PC-9 (cell line): ENCODE data around the gene KCNAB3. TPM values are rescaled to one million over a fixed set of nuclear protein-coding genes. Genes with fewer than 3 reads are reported as not detected.

Experiments
- BruUV-seq: library from RNA; stranded (reverse); fragments of 400-500 nt; replicated peaks from 2 replicates; lab custom pipeline; 2021; lab: Mats Ljungman, UMichigan
- CTCF ChIA-PET: fragments of 300-600 bp; sonication (Branson Sonifier 250); formaldehyde crosslinking; loops from one replicate; lab custom pipeline; 2022; ENCODE audit warnings: antibody characterized with exemption; lab: Charles Lee
- POLR2A ChIA-PET: fragments of 300-600 bp; sonication (Branson Sonifier 250); formaldehyde crosslinking; loops from one replicate; lab custom pipeline; 2022; ENCODE audit warnings: antibody characterized with exemption; ENCODE audit not compliant: unreplicated experiment; lab: Charles Lee
- DNase-seq, 2 experiments: peaks; one replicate each; pipeline versions ENCODE4 v3.0.0 to v3.0.0-alpha.2; 2015 to 2022; ENCODE audit warnings: mixed read lengths in 1 of 2
- H2AFZ ChIP-seq: fragments of 200-600 bp; sonication (generic); 2 replicates; pipeline ENCODE4 v1.8.1; 2017; ENCODE audit warnings: antibody characterized with exemption
- H3F3A ChIP-seq: fragments of 200-600 bp; sonication (generic); 2 replicates; pipeline ENCODE4 v1.8.1; 2017; ENCODE audit warnings: antibody characterized with exemption, mild to moderate bottlenecking, low read depth; ENCODE audit not compliant: insufficient read depth
- H3K27ac ChIP-seq: fragments of 200-600 bp; sonication (generic); 2 replicates; pipeline ENCODE4 v1.6.1; 2016; ENCODE audit warnings: mixed run types
- H3K27me3 ChIP-seq: fragments of 200-600 bp; sonication (generic); 2 replicates; pipeline ENCODE4 v1.6.1; 2016; ENCODE audit warnings: low read depth, mixed run types; ENCODE audit not compliant: insufficient read depth
- H3K36me3 ChIP-seq: fragments of 200-600 bp; sonication (generic); 2 replicates; pipeline ENCODE4 v1.6.1; 2016; ENCODE audit warnings: low read depth, mixed run types
- H3K4me1 ChIP-seq: fragments of 200-600 bp; sonication (generic); replicated peaks from 2 replicates; pipeline ENCODE4 v1.6.1; 2016; ENCODE audit warnings: mixed run types; ENCODE audit not compliant: insufficient read depth
- H3K4me2 ChIP-seq: fragments of 200-600 bp; sonication (generic); 2 replicates; pipeline ENCODE4 v1.6.1; 2017; ENCODE audit warnings: mixed run types
- H3K4me3 ChIP-seq: fragments of 200-600 bp; sonication (generic); 2 replicates; pipeline ENCODE4 v1.6.1; 2016; ENCODE audit warnings: mixed run types
- H3K79me2 ChIP-seq: fragments of 200-600 bp; sonication (generic); 2 replicates; pipeline ENCODE4 v1.6.1; 2017; ENCODE audit warnings: low read depth, mixed run types
- H3K9me2 ChIP-seq: fragments of 200-600 bp; sonication (generic); 2 replicates; pipeline ENCODE4 v1.8.1; 2017; ENCODE audit warnings: mild to moderate bottlenecking; ENCODE audit not compliant: insufficient read depth
- H3K9me3 ChIP-seq: fragments of 200-600 bp; sonication (generic); 2 replicates; pipeline ENCODE4 v1.8.1; 2016; ENCODE audit warnings: low read depth; ENCODE audit not compliant: insufficient read depth
- H4K20me1 ChIP-seq: fragments of 200-600 bp; sonication (generic); 2 replicates; pipeline ENCODE4 v1.8.1; 2017; ENCODE audit not compliant: insufficient read depth
- CTCF ChIP-seq: fragments of 200-600 bp; sonication (generic); conservative IDR thresholded peaks from 2 replicates; pipeline ENCODE4 v1.6.1; 2017; ENCODE audit warnings: mixed run types, antibody characterized with exemption, mild to moderate bottlenecking, moderate library complexity
- EZH2 ChIP-seq: fragments of 200-600 bp; sonication (generic); IDR thresholded peaks from 2 replicates; pipeline ENCODE4 v1.8.0; 2017; ENCODE audit warnings: antibody characterized with exemption, low read depth
- intact Hi-C: fragments of 100-400 bp; cut with micrococcal nuclease; formaldehyde crosslinking; loops from one replicate; pipeline ENCODE4 v1.10.0; 2022; ENCODE audit not compliant: unreplicated experiment
- total RNA-seq: library from RNA; stranded (reverse); gene quantifications from 2 replicates; pipeline ENCODE4 v1.2.3, GENCODE V29; 2021

KCNAB3 gene
- total RNA-seq, 1 experiment from 2014 or later = 13.8 TPM

- no peaks in the 10 kb centered on the region for H3K27me3 ChIP-seq
- H3K9me3 ChIP-seq = no peaks in the 10 kb centered on the region
- TF ChIP-seq CTCF = peak; percentile 57
- TF ChIP-seq EZH2 = no peak
- H3K9me2 ChIP-seq = no peaks in the 10 kb centered on the region
- no peaks in the 10 kb centered on the region for H3F3A ChIP-seq
- H3K4me2 ChIP-seq = no peak overlapping the region
- no TSS peak for BruUV-seq
- H3K4me3 ChIP-seq = no peak overlapping the region
- intact Hi-C loops = loop anchor here (2.0 kb wide), 1 partner anchor 35 kb away; no protein-coding TSS in a partner anchor
- H4K20me1 ChIP-seq = no peaks in the 10 kb centered on the region
- no peaks in the 10 kb centered on the region for H3K79me2 ChIP-seq
- no peaks in the 10 kb centered on the region for H3K36me3 ChIP-seq
- no peak overlapping the region for H3K27ac ChIP-seq
- no peaks in the 10 kb centered on the region for H3K4me1 ChIP-seq
- no peak for DNase-seq
- H2AFZ ChIP-seq = no peak overlapping the region
- ChIA-PET POLR2A (no interaction called here), CTCF (interaction anchor here (0.6 to 1.0 kb wide), 3 partner anchors 15 to 72 kb away, joined by 3 to 4 read pairs (median 3); no protein-coding TSS in a partner anchor)
Observed at GRCh38 chr17:7897773-7898172, 31.9 kb downstream of the KCNAB3 start.

GRCh38 chr17:7897090-7897489, 32.6 kb downstream of the KCNAB3 start:
- H3K9me3 ChIP-seq = no peaks in the 10 kb centered on the region
- no peaks in the 10 kb centered on the region for H3K4me1 ChIP-seq
- H3K27ac ChIP-seq = no peak overlapping the region
- H3F3A ChIP-seq = no peaks in the 10 kb centered on the region
- no peak for TF ChIP-seq EZH2
- no peak for TF ChIP-seq CTCF
- BruUV-seq = no TSS peak
- H3K79me2 ChIP-seq = no peaks in the 10 kb centered on the region
- no peaks in the 10 kb centered on the region for H3K9me2 ChIP-seq
- ChIA-PET POLR2A (no interaction called here), CTCF (interaction anchor here (0.6 kb wide), 2 partner anchors 13 to 34 kb away, joined by 3 read pairs; no protein-coding TSS in a partner anchor)
- H3K36me3 ChIP-seq = no peaks in the 10 kb centered on the region
- no peak overlapping the region for H2AFZ ChIP-seq
- no peak overlapping the region for H3K4me2 ChIP-seq
- H3K27me3 ChIP-seq = no peaks in the 10 kb centered on the region
- no peak overlapping the region for H3K4me3 ChIP-seq
- intact Hi-C loops = loop anchor here (2.0 kb wide), 1 partner anchor 34 kb away; no protein-coding TSS in a partner anchor
- DNase-seq = no peak
- no peaks in the 10 kb centered on the region for H4K20me1 ChIP-seq

- Histone ChIP-seq H3K9me3 (no peaks in the 10 kb centered on the region), H3K79me2 (peaks cover 7% of the 10 kb centered on the region), H3K27me3 (no peaks in the 10 kb centered on the region), H3K4me2 (no peak overlapping the region), H3K27ac (no peak overlapping the region), H3K4me3 (no peak overlapping the region), H2AFZ (no peak overlapping the region), H3K36me3 (no peaks in the 10 kb centered on the region; the same call in 1 of the 2 replicates), H4K20me1 (no peaks in the 10 kb centered on the region), H3K9me2 (no peaks in the 10 kb centered on the region), H3F3A (no peaks in the 10 kb centered on the region), H3K4me1 (peaks cover 2% of the 10 kb centered on the region; the same call in 1 of the 2 replicates)
- BruUV-seq = no TSS peak
- DNase-seq = no peak
- ChIA-PET CTCF (interaction anchor here (0.6 kb wide), 1 partner anchor 1354 kb away, joined by 3 read pairs; no protein-coding TSS in a partner anchor), POLR2A (no interaction called here)
- TF ChIP-seq CTCF (no peak), EZH2 (no peak)
- intact Hi-C loops = no loop called here
Observed at GRCh38 chr17:7894866-7895265, 34.8 kb downstream of the KCNAB3 start.
